ENCODE measurements around the gene CALN1. TPM values are rescaled to one million over a fixed set of nuclear protein-coding genes. Genes with fewer than 3 reads are reported as not detected.

CALN1 gene
- polyA plus RNA-seq, 4 donors: 0.52 to 2.1 (median 1.2) TPM

DNA sequence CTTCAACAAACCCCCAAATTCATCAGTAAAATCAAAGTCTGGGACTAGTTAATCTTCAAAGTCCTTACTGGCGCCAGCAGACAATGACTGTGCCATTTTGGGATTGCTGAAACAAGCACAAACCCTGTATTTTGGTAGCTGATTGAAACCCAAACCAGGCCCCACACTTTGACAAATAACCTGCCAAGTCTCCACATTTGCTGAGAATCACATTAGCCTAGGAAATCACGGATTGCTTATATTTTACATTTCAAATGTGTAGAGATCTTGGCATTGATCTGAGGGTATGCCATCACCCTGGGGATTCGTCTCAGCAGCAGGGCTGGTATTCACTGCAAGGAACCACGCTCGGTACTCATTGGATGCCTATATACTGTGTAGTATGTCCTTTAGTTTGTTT, 501.1 kb downstream of the CALN1 start:
- no peak for DNase-seq (ENCODE audit: low read depth in 4 of 4, low spot score in 3 of 4)

- DNase-seq (ENCODE audit: low read depth in 4 of 4, low spot score in 3 of 4): no peak
Observed at GRCh38 chr7:71905821-71906220, 506.3 kb downstream of the CALN1 start.

GRCh38 chr7:71904484-71904883, 507.7 kb downstream of the CALN1 start:
- no peak for DNase-seq (ENCODE audit: low read depth in 4 of 4, low spot score in 3 of 4)

- no peak for DNase-seq (ENCODE audit: low read depth in 4 of 4, low spot score in 3 of 4)
Observed at GRCh38 chr7:71900556-71900955, 511.6 kb downstream of the CALN1 start.

DNA sequence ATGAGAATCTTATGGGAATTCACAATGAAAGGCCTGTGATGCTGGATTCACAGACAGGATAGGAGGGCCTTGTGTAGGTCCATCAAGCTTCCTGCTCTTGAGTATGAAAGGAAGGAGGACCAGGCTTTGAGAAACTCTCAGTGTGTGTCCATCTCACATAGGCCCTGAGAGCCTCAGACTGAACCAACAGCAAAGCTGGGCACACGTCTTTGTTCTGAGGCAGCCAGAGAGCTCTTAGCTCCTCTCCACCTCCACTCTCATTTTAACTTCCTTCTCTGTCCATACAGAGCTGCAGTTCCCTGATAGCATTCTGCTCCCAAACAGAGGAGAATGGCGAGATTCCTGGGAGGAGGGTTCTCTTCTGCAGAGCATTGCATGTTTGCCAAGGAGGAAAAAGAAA, 515.6 kb downstream of the CALN1 start:
- no peak for DNase-seq (ENCODE audit: low read depth in 4 of 4, low spot score in 3 of 4)

DNA sequence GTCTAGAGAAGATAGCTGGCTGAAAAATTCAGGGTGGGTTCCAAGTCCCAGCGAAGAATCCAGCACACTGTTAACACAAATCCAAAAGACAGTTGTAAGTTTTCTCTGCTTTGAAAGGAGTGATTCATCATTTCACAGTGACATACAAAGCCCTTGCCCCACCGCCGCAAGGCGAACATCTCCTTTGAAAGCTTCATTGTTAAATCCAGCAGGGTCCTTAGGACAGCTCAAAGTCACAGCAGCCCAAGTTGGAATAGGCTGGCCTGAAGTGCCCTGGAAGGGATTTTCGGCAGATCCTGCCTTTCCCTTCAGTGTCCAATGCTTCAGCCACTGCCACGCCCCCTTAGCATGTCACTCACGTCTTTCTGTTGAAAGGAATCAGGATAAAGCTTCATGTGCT, 526.1 kb downstream of the CALN1 start:
- DNase-seq (ENCODE audit: low read depth in 4 of 4, low spot score in 3 of 4): no peak

DNA sequence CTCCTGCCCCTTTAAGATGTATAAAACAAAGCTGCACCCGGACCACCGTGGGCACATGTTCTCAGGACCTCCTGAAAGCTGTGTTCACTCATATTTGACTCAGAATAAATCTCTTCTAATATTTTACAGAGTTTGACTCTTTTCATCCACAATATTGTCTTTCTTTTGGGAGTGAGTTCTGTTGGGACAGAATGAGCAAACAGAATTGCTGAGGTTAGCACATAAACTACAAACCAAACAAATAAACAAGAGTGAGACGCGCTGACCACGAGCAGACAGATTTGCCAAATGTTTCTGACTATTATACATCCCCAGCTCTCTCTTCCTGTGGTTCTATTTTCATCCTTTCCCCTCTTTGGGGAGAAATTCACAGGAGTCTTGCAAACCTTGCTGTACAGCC, 526.7 kb downstream of the CALN1 start:
- DNase-seq (ENCODE audit: low read depth in 4 of 4, low spot score in 3 of 4): no peak

GRCh38 chr7:71883415-71883814, 528.7 kb downstream of the CALN1 start:
- DNase-seq (ENCODE audit: low read depth in 4 of 4, low spot score in 3 of 4): no peak

DNA sequence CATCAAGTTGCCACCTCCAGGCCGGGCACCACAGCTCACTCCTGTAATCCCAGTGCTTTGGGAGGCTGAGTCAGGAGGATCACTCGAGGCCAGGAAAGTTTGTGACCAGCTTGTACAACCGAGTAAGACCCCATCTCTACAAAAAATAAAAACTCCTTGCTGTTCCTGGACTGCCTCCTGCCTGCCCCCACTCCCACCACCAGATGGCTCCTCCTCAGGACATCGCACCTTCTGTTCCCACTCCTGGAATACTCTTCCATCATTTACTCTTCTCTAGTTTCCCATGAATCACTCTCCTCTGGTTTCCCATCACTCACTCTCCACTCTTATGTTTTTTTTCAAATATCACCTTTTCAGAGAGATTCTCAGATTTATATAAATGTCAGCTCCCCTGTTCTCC, 540.7 kb downstream of the CALN1 start:
- no peak for DNase-seq (ENCODE audit: low read depth in 4 of 4, low spot score in 3 of 4)

- DNase-seq (ENCODE audit: low read depth in 4 of 4, low spot score in 3 of 4): no peak
Observed at GRCh38 chr7:71870812-71871211, 541.3 kb downstream of the CALN1 start.

- DNase-seq (ENCODE audit: low read depth in 4 of 4, low spot score in 3 of 4): no peak
Observed at GRCh38 chr7:71868797-71869196, 543.3 kb downstream of the CALN1 start.

DNA sequence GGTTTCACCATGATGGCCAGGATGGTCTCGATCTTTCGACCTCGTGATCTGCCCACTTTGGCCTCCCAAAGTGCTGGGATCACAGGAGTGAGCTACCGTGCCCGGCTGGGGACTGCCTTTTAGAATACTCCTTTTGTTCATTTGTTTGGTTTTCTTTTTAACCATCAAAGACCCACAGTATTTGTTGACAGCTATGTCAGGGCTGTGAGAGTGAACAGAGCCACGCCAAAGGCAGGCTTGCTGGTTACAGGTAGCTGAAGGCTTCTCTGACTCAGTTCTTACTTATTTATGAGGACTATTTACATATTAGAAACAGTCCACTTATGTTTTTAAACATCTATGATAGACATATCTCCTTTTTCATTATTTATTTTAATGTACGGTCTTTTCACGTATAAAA, 544.5 kb downstream of the CALN1 start:
- DNase-seq (ENCODE audit: low read depth in 4 of 4, low spot score in 3 of 4): no peak

GRCh38 chr7:71865172-71865571, 547.0 kb downstream of the CALN1 start:
- no peak for DNase-seq (ENCODE audit: low read depth in 4 of 4, low spot score in 3 of 4)

- no peak for DNase-seq (ENCODE audit: low read depth in 4 of 4, low spot score in 3 of 4)
Observed at GRCh38 chr7:71864130-71864529, 548.0 kb downstream of the CALN1 start.

DNA sequence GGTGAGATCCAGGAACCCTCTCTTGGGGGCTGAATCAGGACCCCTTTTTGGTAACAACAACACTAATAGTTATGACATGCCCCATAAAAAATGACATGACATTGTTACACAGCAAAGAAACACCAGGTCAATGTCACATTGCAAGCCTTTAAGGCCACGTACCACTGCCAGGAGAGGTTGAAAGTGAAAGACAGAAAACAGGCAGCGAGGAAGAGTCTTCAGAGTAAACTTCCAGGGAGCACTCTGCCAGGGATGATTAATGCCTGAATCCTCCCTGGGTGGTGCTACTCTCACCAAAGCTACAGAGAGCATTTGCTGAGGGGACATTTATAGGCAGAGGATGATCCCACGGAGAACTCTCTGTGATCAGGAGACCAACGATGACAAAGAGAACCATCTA, 551.6 kb downstream of the CALN1 start:
- no peak for DNase-seq (ENCODE audit: low read depth in 4 of 4, low spot score in 3 of 4)

DNA sequence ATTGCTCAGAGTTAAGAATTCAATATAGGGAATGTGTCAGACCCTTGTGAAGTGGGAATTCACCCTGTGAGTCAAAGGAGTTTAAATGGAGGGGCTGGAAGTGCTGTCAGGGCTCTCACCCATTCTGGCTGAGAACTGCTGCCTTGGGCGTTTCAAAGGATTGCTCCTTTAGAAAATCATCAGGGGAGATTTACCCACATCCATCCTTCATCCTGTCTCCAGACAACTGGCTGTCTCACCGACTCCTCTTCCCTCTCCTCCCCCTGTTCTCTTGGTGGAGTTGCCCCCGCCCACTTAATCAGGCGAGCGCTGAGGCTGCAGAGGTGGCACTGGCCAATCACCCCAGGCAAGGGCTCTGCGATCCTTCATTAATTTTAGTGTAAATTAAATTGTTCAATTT, 554.8 kb downstream of the CALN1 start:
- DNase-seq (ENCODE audit: low read depth in 4 of 4, low spot score in 3 of 4): no peak

GRCh38 chr7:71854546-71855397, 557.4 kb downstream of the CALN1 start:
- DNase-seq (ENCODE audit: low read depth in 4 of 4, low spot score in 3 of 4): no peak

DNA sequence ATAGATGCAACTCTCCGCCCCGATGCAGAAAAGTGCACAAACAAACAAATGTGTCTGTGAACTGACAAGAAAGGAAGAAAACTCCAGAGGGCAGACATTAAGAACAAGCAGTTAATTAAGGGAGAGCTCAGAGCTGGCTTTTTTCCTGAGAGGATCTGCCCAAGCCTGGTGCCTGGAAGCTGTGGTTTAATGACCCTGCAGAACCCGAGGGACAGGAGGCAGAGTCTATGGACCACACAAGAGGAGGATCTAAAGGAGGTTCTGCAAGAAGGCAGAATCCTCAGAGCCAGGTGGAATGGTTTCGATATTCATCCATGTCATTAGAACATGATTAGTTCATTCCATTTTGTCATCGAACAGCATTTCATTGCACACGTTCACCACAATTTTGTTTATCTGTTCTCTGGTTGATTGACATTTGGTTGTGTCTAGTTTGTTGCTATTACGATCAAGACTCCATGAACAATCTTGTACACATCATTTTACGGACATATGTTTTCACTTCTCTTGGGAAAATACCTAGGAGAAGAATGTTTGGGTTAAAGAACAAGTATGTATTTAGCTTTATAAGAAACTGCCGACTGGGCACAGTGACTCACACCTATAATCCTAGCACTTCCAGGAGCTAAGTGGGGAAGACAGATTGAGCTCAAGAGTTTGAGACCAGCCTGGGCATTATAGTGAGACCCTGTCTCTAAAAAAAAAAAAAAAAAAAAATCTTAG, 560.2 kb downstream of the CALN1 start:
- no peak for DNase-seq (ENCODE audit: low read depth in 4 of 4, low spot score in 3 of 4)

DNA sequence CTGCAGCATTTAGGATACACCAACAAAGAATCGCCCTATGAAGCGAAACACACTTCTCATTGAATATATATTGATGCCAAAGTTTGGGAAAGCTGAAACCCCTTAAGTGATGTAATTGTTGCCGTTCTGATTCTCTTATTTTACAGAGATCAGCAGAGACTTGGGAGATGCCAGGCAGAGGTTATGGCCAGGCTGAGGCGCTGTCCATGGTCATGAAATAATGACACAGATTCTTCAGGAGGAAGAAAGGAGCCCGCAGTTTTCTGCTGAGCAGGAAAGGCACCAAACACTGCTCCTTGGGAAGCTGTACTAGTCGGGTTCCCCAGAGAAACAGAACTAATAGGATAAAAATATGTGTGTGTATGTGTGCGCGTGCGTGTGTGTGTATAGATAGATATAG, 566.0 kb downstream of the CALN1 start:
- DNase-seq (ENCODE audit: low read depth in 4 of 4, low spot score in 3 of 4): peak in 2 of 4 donors; percentile 3 to 22

- no peak for DNase-seq (ENCODE audit: low read depth in 4 of 4, low spot score in 3 of 4)
Observed at GRCh38 chr7:71843676-71844075, 568.5 kb downstream of the CALN1 start.

GRCh38 chr7:71842786-71843185, 569.4 kb downstream of the CALN1 start:
- DNase-seq (ENCODE audit: low read depth in 4 of 4, low spot score in 3 of 4): no peak

GRCh38 chr7:71842381-71842780, 569.8 kb downstream of the CALN1 start:
- no peak for DNase-seq (ENCODE audit: low read depth in 4 of 4, low spot score in 3 of 4)

Measured in left renal pelvis (tissue), 4 donors.